ENCODE measurements around the gene RDH13.
"Not testable (repeated sequence)": the region's sequence is repeated elsewhere in the genome, so short reads cannot be mapped to it uniquely, and the experiment has no call there.

RDH13 gene

GRCh38 chr19:55042344-55042678, 20.6 kb downstream of the RDH13 start:
- H3K4me3 ChIP-seq (replicated peaks; ENCODE audit: low read depth, low read length): no peak overlapping the region
- H3K36me3 ChIP-seq (ENCODE audit: control insufficient read depth, insufficient read depth, low read length): peaks cover 14% of the 10 kb centered on the region
- DNase-seq (ENCODE audit: extremely low read depth, insufficient read length): no peak
- H3K27me3 ChIP-seq (replicated peaks; ENCODE audit: control insufficient read depth, insufficient read depth, low read length): no peaks in the 10 kb centered on the region
- no peak for TF ChIP-seq CTCF (IDR thresholded peaks at IDR 0.05; ENCODE audit: insufficient read depth, low read length, poor library complexity, severe bottlenecking)

- no peak overlapping the region for H3K4me3 ChIP-seq (replicated peaks; ENCODE audit: low read depth, low read length)
- H3K36me3 ChIP-seq (ENCODE audit: control insufficient read depth, insufficient read depth, low read length): peaks cover 9% of the 10 kb centered on the region
- DNase-seq (ENCODE audit: extremely low read depth, insufficient read length): no peak
- TF ChIP-seq CTCF (IDR thresholded peaks at IDR 0.05; ENCODE audit: insufficient read depth, low read length, poor library complexity, severe bottlenecking): no peak
- no peaks in the 10 kb centered on the region for H3K27me3 ChIP-seq (replicated peaks; ENCODE audit: control insufficient read depth, insufficient read depth, low read length)
Measured at GRCh38 chr19:55041627-55042343, 21.2 kb downstream of the RDH13 start.

GRCh38 chr19:55041244-55041626, 21.7 kb downstream of the RDH13 start:
- no peak overlapping the region for H3K4me3 ChIP-seq (replicated peaks; ENCODE audit: low read depth, low read length)
- no peaks in the 10 kb centered on the region for H3K27me3 ChIP-seq (replicated peaks; ENCODE audit: control insufficient read depth, insufficient read depth, low read length)
- H3K36me3 ChIP-seq (ENCODE audit: control insufficient read depth, insufficient read depth, low read length): peaks cover 9% of the 10 kb centered on the region
- no peak for DNase-seq (ENCODE audit: extremely low read depth, insufficient read length)
- TF ChIP-seq CTCF (IDR thresholded peaks at IDR 0.05; ENCODE audit: insufficient read depth, low read length, poor library complexity, severe bottlenecking): no peak

- not testable (repeated sequence) for H3K4me3 ChIP-seq (replicated peaks; ENCODE audit: low read depth, low read length); H3K36me3 ChIP-seq (ENCODE audit: control insufficient read depth, insufficient read depth, low read length); DNase-seq (ENCODE audit: extremely low read depth, insufficient read length); H3K27me3 ChIP-seq (replicated peaks; ENCODE audit: control insufficient read depth, insufficient read depth, low read length)
Measured at GRCh38 chr19:55040654-55041053, 22.3 kb downstream of the RDH13 start.

- not testable (repeated sequence) for H3K27me3 ChIP-seq (replicated peaks; ENCODE audit: control insufficient read depth, insufficient read depth, low read length); H3K36me3 ChIP-seq (ENCODE audit: control insufficient read depth, insufficient read depth, low read length); DNase-seq (ENCODE audit: extremely low read depth, insufficient read length); H3K4me3 ChIP-seq (replicated peaks; ENCODE audit: low read depth, low read length)
Measured at GRCh38 chr19:55037603-55038002, 25.3 kb downstream of the RDH13 start.

- Histone ChIP-seq H3K36me3 (ENCODE audit: control insufficient read depth, insufficient read depth, low read length) (no peaks in the 10 kb centered on the region), H3K27me3 (replicated peaks; ENCODE audit: control insufficient read depth, insufficient read depth, low read length) (no peaks in the 10 kb centered on the region), H3K4me3 (replicated peaks; ENCODE audit: low read depth, low read length) (no peak overlapping the region)
- no peak for TF ChIP-seq CTCF (IDR thresholded peaks at IDR 0.05; ENCODE audit: insufficient read depth, low read length, poor library complexity, severe bottlenecking)
- DNase-seq (ENCODE audit: extremely low read depth, insufficient read length): no peak
Measured at GRCh38 chr19:55036058-55036457, 26.9 kb downstream of the RDH13 start.

GRCh38 chr19:55034751-55035150, 28.2 kb downstream of the RDH13 start:
- TF ChIP-seq CTCF (IDR thresholded peaks at IDR 0.05; ENCODE audit: insufficient read depth, low read length, poor library complexity, severe bottlenecking): no peak
- H3K4me3 ChIP-seq (replicated peaks; ENCODE audit: low read depth, low read length): no peak overlapping the region
- DNase-seq (ENCODE audit: extremely low read depth, insufficient read length): no peak
- no peaks in the 10 kb centered on the region for H3K36me3 ChIP-seq (ENCODE audit: control insufficient read depth, insufficient read depth, low read length)
- no peaks in the 10 kb centered on the region for H3K27me3 ChIP-seq (replicated peaks; ENCODE audit: control insufficient read depth, insufficient read depth, low read length)

GRCh38 chr19:55032976-55033643, 29.8 kb downstream of the RDH13 start:
- not testable (repeated sequence) for H3K27me3 ChIP-seq (replicated peaks; ENCODE audit: control insufficient read depth, insufficient read depth, low read length); DNase-seq (ENCODE audit: extremely low read depth, insufficient read length); H3K36me3 ChIP-seq (ENCODE audit: control insufficient read depth, insufficient read depth, low read length); H3K4me3 ChIP-seq (replicated peaks; ENCODE audit: low read depth, low read length)
